HG03520 (cell line): Measurements from ENCODE around the gene CMAS.
"Not testable (repeated sequence)": the region's sequence is repeated elsewhere in the genome, so short reads cannot be mapped to it uniquely, and the experiment has no call there.

Source experiments
- ATAC-seq: cut with Tn5 transposase; IDR thresholded peaks from one replicate; pipeline ENCODE4 v1.9.1; 2021; ENCODE audit warnings: mild to moderate bottlenecking, moderate library complexity; ENCODE audit not compliant: unreplicated experiment

CMAS gene

DNA sequence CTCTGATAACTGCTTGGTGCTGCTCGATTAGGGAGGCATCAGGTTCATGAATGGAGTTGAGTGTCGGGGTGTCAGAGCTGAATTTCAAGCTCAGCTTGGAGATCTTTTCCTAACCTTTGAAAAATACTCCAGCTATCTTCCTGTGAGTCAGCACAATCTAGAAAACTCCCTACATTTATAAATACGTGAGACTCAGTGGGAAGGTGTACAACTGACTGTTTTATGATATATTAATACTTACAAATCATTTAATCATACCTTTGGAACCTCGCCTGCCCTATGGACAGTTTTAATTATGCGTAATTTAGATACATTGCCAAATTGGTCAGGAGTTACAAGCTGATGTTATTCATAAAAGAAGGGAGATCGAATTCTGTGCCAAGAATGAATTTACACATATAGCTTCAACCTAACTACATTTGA is 961 bp downstream of the CMAS start:
- no peak for ATAC-seq

DNA sequence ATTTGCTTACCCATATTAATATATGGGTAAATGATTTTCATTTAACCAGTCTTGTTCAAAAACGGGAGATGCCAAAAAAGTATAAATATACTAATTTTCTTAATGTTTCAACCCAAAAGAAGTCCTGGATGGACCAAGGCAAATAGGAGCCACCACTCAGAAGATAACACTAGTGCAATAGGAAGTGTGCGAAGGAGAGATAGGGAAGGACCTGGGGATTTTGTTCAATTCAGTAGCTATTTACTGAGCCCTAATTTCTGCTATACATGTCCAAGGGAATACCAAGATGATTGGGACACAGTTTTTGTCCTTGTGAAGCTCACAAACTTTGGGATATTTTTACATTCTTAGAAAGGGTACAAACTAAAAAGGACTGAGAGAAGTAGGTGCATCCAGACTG is 1.5 kb downstream of the CMAS start:
- no peak for ATAC-seq

DNA sequence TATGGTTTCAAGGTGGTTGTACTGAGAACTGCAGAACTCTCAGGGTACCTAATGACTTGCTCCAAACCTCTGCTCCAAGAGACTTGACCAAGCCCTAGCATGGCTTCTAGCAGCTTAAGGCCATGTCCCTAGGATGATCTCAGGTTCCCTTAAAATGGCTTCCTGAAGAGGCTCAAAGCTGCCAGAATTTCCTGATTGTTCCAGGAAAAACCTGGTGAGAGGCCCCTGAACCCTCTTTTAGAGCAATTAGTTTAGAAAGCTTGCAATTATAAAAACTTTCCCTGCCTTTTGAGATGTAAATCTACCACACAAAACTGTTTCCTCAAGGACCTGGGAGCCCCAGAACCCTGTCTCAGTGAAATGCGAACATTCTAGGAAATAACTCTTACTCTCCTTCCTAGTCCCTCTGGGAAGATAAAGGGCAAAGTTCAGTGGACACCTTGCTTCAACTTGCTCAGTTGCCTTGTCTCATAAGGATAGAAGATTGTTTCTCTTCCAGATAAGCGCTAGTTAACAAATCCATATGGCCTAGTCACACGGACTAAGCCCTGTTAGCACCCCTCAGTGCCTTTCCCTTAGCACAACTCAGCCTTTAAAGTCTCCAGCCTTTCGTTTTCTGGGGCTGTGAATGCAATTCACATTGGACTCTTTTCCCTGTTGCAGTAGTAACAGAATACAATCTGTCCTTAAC is 2.5 kb downstream of the CMAS start:
- ATAC-seq, result no peak

DNA sequence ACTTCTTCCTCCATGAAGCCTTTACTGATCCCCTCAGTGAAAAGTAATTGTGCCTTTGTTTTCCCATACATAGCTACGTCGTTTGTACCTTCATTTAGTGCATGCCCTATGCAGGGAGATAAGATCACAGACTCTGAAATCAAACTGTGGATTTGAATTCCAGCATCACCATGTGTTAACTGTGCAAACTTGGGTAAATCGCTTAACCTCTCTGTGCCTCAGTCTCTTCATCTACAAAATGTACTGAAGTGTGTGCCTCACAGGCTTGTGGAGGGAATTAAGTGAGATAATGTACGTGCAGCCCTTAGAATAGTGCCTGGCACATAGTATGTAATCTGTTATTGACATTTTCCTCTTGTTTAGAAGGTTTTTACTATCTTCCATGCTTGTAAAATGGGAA is 4.1 kb downstream of the CMAS start:
- no peak for ATAC-seq

DNA sequence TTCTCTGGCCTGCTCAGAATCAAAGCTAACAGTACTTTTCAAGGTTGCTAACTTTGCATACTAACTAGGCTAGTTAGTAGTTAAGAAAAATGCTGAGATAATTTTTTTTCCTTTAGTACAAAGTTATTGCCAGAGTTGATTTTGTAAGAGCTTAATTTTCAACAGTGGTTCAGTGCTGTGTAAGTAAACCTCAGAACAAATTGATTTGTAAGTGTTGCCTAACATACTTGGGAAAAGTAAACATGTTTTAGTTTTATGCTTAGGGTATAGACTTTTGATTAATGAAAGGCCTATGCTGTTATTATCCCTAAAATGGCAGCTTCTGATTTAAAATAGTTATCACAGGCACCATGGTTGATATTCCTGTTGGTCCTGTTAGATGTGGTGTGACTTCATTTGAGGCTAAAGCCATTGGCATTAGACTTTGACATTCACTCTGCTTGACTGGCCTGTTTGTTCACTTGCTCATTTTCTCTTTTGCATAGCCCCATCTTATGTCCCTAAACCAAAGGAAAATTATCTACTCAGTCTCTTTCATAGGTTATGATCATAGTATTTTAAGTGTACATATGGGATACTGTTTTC is 5.2 kb downstream of the CMAS start:
- no peak for ATAC-seq

DNA sequence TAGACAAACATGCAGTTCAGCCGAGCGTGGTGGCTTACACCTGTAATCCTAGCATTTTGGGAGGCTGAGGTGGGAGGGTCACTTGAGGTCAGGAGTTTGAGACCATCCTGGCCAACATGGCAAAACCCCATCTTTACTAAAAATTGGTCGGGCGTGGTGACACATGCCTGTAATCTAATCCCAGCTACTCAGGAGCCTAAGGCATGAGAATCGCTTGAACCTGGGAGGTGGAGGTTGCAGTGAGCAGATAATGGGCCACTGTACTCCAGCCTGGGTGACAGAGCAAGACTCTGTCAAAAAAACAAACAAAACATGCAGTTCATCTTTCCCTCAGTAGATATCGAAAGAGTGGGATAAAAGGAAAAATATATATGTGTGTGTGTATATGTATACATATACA is 7.0 kb downstream of the CMAS start:
- ATAC-seq, result not testable (repeated sequence)

DNA sequence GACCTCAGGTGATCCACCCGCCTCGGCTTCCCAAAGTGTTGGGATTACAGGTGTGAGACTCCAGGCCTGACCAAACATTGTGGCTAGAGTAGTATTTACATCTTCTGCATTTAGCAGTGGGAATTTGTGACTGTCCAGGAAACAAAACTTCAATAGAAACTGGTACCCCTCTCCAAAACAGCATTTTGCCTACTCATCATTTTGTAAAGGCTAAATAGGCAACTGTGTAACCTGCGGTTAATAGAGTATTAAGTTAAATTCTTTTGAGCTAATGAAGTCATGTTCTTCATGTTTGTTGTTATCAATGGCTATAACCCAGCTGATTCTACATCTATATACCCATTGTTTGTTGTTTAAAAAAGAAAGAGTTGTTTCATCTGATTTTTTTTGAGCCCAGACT is 8.1 kb downstream of the CMAS start:
- no peak for ATAC-seq

DNA sequence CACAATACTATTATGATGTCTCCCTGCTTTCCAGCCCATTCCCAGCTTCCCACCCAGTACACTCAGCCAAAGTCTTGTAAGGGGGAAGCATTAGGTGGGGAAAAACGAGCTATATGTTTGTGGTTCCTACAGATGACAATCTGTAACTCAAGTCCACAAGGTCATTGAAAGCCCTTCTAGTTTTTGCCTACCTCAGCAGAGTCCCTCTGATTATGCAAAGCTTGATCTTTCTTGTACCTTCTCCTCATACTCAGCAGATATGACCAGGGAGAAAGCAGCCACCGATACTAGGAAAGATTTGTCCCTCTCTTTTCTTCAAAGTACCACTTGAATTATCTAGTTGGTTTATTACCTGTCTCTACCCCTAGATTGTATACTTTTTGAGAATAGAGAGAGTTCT is 10.6 kb downstream of the CMAS start:
- no peak for ATAC-seq

DNA sequence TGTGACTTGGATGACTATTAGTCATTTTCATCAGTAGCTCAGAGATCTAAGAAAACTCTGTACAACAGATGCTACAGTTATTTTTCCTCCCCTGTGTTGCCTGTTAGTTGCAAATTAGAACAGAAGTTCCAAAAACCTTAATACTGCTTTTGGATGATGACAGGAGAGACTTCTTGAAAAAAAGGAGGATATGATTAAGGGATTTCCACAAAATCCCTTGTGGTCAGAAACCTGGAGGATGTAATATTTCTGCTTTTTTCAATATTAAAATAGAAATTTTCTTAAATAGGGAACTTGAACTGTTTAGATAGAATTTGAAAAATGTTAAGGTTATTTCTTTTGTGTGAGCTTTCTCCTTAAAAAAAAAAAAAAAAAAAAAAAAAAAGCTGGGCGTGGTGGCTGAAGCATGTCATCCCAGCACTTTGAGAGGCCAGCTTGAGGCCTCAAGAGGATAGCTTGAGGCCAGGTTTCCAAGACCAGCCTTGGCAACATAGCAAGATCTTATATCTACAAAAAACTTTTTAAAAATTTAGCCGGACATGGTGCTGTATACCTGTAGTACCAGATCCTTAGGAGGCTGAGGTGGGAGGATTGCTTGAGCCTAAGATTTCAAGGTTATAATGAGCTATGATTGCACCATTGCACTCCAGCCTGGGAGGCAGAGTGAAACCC is 14.1 kb downstream of the CMAS start:
- ATAC-seq, result no peak

DNA sequence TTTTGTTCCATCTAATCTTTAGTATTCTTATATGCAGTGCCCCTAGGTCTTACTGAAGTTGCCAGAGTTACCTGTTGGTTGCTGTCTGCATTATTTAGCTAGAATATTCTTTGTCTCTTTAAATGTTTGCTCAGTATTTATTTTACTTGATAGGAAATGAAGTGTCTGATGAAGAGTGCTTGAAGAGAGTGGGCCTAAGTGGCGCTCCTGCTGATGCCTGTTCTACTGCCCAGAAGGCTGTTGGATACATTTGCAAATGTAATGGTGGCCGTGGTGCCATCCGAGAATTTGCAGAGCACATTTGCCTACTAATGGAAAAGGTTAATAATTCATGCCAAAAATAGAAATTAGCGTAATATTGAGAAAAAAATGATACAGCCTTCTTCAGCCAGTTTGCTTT is 18.9 kb downstream of the CMAS start:
- no peak for ATAC-seq

DNA sequence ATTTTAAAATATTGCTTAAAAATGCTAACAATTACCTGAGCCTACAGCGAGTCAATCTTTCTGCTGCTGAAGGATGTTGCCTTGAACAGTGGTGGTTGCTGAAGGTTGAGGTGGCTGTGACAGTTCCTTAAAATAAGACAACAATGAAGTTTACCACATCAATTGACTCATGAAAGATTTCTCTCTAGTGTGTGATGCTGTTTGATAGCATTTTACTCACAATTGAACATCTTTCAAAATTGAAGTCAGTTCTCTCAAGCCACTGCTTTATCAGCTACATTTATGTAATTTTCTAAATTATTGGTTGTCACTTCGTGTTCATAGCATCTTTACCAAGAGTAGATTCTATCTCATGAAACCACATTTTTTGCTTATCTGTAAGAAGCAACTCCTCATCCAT is 20.3 kb downstream of the CMAS start:
- no peak for ATAC-seq

DNA sequence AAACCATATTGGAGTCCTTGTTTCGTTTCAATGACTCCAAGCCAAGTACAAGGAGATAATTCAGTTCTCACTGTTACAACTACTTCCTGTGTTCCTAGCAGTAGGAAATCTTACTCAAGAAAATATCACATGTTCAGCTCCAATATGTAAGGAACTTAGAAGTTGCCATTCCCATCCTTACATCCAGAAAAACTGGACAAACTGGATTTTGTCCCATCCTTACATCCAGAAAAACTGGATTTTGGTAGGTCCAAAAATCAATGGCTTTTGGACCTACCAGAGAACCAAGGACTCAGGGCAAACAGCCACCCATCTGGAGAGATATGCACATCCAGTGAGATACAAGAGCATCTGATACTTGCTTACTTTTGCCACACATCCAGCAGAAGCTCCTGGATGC is 23.8 kb downstream of the CMAS start:
- ATAC-seq, result no peak

DNA sequence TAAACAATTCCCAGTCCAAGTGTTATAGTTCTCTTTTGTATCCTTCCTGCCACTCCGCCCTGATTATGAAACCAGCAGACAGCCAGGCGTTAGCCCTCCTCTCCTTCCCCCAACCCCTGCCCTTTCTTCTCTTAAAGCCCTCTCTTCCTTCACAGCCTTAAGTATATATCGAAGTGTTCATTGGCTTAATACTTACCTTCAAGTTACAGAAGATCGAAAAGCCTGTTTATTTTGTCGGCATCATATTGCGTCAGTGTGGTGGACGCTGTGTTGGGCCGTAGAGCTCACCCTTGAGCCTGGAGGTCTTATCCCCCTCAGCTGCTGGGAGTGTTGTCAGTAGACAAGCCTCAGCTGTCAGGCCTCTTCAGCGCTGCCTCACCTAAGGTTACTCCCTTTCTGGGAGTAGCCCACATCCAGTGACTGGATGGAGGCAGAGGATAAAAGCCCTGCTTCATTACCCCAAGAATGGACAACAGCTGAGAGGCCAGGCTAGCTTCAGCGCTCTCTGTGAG is 36.2 kb downstream of the CMAS start:
- no peak for ATAC-seq

DNA sequence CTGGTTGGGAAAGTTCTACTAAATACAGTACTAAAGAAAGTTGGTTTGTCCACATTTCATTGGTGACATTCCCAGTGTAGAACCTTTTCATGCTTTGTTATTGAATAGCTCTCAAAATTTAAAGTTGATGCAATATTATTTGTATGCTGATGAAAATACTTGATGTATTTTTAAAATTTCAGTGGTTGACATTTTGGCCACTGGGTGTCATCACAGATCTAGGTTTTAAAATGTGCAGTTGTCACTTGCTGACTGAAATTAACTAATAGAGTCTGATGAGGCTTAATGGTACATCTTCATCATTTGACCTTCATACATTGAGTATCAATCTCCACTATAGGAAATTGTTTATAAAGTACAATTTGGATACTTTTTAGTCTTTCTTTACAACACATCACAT is 37.1 kb downstream of the CMAS start:
- no peak for ATAC-seq

DNA sequence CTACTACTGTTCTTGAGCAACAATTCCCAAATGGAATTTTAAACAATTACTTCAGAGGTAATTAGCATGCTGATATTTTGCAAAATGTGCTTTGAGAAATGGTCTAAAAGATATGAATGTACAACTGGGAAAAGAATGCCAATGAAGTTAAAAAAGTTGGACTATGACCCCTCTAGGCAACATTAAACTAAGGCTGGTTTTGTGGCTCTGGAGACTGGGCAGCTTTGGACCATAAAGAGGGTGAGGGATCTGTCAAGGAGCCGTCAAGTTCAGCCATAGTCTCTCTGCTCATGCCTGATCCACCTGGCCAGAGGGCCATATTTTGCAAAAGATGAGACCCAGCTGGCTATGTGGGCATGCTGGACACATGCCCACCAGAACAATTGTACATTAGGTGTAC is 38.8 kb downstream of the CMAS start:
- no peak for ATAC-seq

DNA sequence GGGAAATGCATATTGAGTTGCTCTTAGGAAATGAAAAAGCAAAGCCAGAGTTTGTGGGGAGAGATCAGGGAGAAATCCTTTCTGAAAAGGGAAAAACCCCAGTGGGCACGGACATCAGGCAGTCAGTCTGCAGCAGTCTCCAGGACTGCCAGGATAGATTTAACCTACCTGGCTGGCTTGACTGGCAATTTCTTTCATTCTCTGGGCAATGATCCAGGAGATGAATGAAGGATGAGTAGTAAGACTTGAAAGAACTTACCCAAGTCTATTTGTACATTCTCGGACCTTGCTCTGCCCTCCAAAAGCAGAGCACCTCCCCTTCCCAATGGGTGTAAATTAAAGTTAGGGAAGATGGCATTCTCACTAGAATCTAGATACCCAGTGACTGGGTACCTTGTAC is 42.9 kb downstream of the CMAS start:
- ATAC-seq, result no peak

DNA sequence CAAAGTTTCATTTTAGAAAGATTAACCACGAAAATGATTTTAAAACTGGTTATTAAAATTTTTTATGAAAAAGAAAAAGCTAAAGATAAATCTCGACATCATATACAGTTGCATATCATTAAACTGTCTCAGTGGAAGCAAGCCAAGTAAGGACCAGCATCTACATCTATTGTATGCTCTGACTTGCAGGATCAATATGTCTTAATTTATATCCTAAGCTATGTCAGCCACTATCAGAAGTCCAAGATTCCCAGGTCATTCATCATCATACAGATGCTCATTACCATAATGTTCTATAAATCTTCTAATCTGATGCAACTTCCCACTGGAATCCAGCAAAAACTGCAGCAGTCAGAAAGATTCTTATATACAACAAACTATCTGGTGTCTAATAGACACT is 43.5 kb downstream of the CMAS start:
- ATAC-seq, result no peak

DNA sequence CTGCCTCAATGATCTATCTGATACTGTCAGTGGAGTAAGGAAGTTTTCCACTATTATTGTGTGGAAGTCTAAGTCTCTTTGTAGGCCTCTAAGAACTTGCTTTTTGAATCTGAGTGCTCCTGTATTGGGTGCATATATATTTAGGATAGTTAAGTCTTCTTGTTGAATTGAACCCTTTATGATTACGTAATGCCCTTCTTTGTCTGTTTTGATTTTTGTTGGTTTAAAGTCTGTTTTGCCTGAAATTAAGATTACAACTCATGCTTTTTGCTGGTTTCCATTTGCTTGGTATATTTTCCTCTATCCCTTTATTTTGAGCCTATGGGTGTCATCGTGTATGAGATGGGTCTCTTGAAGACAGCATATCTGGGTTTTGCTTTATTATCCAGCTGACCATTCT is 53.0 kb downstream of the CMAS start:
- not testable (repeated sequence) for ATAC-seq

DNA sequence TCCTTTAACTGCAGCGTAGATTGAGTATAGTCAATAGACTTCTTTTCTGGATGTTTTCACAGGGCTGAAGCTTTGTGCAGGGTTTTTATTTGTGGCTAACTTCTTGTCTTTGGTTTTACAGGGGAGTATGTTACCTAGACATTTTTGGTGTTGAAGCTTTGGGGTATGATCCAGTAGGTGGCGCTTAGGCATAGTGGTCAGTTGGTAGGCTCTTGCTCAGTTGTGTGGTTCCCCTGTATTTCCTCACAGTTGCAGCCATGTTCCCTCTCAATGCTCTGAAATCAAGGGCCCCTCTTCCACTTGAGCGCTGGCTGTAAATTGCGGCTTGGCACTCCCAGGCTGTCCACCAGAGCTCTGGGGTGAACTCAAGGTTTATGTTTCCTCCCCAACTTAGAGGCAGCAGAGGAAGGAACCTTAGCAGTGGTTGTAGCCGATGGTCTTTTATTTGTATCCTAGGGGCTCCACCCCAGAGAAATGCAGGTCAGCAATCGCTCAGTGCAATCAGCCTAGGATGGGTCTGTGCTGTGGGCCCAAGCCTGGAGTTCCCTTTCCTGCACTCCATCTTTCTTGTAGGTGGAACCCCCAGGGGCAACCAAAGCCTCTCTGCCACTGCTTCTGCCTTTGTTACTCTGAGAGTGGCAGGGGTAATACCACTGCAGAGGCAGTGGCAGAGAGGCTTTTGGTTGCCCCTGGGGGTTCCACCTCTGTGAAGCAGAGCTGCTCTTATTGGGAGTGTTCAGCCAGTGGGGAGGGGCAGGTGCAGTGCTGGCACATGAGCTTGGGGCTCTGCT is 55.1 kb downstream of the CMAS start:
- peak; percentile 52 for ATAC-seq

DNA sequence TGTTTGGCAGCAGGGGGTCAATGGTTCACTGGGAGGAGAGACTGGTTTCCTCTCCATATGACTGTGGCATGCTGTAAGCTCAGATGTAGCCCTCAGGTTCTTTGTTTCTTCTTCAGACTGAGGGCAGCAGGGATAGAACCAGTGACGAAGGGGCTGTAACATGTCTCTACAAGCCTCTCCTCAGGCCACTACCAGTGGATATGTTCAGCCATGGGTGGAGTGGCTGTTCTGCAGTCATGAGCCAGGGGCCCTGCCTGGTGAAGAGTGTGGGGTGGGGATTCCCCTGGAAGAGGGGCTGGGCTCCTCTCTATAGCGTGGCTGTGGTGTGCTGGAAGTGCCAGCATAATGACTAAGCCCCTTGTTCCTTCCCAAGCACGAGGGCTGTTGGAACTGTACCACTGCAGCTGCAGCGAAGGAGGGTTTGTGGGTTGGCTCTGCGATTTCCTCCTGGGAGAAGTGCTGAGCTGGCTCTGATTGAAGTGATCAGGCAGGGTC is 55.8 kb downstream of the CMAS start:
- ATAC-seq, result no peak

DNA sequence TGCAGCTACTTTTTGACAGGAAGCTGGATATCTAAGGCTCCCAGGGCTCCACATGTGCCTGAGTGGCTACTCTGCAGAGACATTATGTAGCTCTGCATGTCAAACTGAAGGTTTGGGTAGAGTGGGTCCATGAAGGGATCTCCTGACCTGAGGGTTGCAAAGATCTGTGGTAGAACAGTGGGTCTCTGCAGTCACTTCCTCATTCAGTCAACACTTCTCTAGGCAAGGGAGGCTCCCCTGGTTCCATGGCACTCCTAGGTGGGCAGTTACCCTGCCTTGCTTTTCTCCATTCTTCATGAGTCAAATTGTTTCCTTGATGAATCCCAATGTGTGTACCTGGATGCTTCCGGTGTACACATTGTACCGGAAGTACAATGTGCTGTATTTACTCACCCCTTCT is 57.4 kb downstream of the CMAS start:
- no peak for ATAC-seq
